ENCODE results near the gene DSTN. TPM values are rescaled to one million over a fixed set of nuclear protein-coding genes. Genes with fewer than 3 reads are reported as not detected.

DSTN gene
- 60.7 TPM for total RNA-seq
- polyA plus RNA-seq, result 310 TPM
- long read RNA-seq, donor 1, partial matches to known transcripts, result 0 of 4 reads
- long read RNA-seq, donor 1, other reads (novel, unspliced or antisense), result 0 of 4 reads
- long read RNA-seq, donor 2, transcript DSTN-201 (4 exons, 3,617 nt), result major isoform, 77 of 93 reads
- long read RNA-seq, donor 2, partial matches to known transcripts, result 8 of 93 reads
- long read RNA-seq, donor 2, other reads (novel, unspliced or antisense), result 5 of 93 reads
- long read RNA-seq, donor 3, transcript DSTN-201 (4 exons, 3,617 nt), result major isoform, 56 of 82 reads
- long read RNA-seq, donor 3, partial matches to known transcripts, result 26 of 82 reads
- long read RNA-seq, donor 3, other reads (novel, unspliced or antisense), result 0 of 82 reads
- long read RNA-seq, donor 4, transcript DSTN-201 (4 exons, 3,617 nt), result major isoform, 31 of 52 reads
- long read RNA-seq, donor 4, partial matches to known transcripts, result 21 of 52 reads
- long read RNA-seq, donor 4, other reads (novel, unspliced or antisense), result 0 of 52 reads
- long read RNA-seq, donor 5, transcript DSTN-201 (4 exons, 3,617 nt), result major isoform, 104 of 168 reads
- long read RNA-seq, donor 5, partial matches to known transcripts, result 62 of 168 reads
- long read RNA-seq, donor 5, other reads (novel, unspliced or antisense), result 0 of 168 reads
- long read RNA-seq, donor 6, transcript DSTN-201 (4 exons, 3,617 nt), result major isoform, 68 of 81 reads
- long read RNA-seq, donor 6, partial matches to known transcripts, result 11 of 81 reads
- long read RNA-seq, donor 6, other reads (novel, unspliced or antisense), result 0 of 81 reads
- long read RNA-seq, donor 7, transcript DSTN-201 (4 exons, 3,617 nt), result major isoform, 71 of 90 reads
- long read RNA-seq, donor 7, partial matches to known transcripts, result 19 of 90 reads
- long read RNA-seq, donor 7, other reads (novel, unspliced or antisense), result 0 of 90 reads
- long read RNA-seq, donor 8, transcript DSTN-201 (4 exons, 3,617 nt), result major isoform, 32 of 78 reads
- long read RNA-seq, donor 8, partial matches to known transcripts, result 13 of 78 reads
- long read RNA-seq, donor 8, other reads (novel, unspliced or antisense), result 30 of 78 reads
- long read RNA-seq, donor 9, transcript DSTN-201 (4 exons, 3,617 nt), result major isoform, 35 of 43 reads
- long read RNA-seq, donor 9, partial matches to known transcripts, result 7 of 43 reads
- long read RNA-seq, donor 9, other reads (novel, unspliced or antisense), result 0 of 43 reads
- long read RNA-seq, donor 10, transcript DSTN-201 (4 exons, 3,617 nt), result major isoform, 52 of 74 reads
- long read RNA-seq, donor 10, partial matches to known transcripts, result 22 of 74 reads
- long read RNA-seq, donor 10, other reads (novel, unspliced or antisense), result 0 of 74 reads

DNA sequence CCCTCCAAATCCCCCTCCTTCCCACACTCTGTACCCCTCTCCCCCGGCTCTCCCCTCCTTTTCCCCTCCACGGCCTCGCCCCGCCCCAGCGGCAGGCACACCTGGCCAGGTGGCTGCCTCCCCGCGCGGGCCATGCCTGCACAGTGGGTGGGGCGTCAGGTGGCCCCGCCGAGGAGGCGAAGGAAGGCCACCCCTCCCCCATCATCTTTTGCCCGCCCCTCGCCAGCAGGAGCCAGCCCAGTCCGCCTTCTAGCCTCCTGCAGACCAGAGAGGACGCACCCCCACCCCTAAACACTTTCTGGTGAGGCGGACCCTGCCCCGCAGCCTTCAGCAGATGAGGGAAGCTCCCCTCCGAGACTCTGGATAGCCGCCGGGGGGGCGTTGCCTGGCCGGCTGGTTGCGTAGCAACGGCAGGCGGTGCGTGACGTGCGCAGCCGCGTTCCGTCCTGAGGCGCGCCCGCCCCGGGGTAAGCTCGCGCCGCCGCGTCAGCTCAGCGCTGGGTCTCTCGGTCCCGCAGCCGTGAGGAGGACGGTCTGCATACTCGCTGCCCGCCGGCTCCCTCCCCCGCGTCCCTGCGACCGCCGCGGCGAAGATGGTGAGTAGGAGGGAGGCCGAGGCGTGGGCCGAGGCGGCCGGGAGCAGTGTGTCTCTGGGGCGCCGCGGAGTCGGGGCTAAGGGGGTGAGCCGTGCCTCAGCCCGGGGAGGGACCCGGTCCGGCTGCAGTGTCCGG lies at the start of gene DSTN:
DSTN (plus strand) TSS at position 460 of the 731 bp plus-strand sequence; CDS start at position 594, 134 bp downstream.
- peak; percentile 48 to 92 (median 79) for DNase-seq (ENCODE audit: low read depth in 6 of 9, low spot score in 9 of 9)
- Histone ChIP-seq H3K27me3 (ENCODE audit: control insufficient read depth in 2 of 2, insufficient read depth in 1 of 2, low read length in 1 of 2) (peaks cover 15 to 23% of the 10 kb centered on the region in 2 donors), H3K4me3 (ENCODE audit: low read length in 2 of 2) (peak within 1 kb of the TSS; percentile 68 to 87), H3K9me3 (ENCODE audit: control insufficient read depth in 2 of 2, insufficient read depth in 1 of 2, low read length in 1 of 2) (no peaks in the 10 kb centered on the region), H3K4me1 (ENCODE audit: control insufficient read depth in 2 of 2, insufficient read depth in 2 of 2, low read length in 2 of 2) (peaks cover 2 to 14% of the 10 kb centered on the region in 2 donors), H3K36me3 (ENCODE audit: control insufficient read depth in 2 of 2, insufficient read depth in 2 of 2, low read length in 1 of 2) (no peaks in the 10 kb centered on the region), H3K27ac (ENCODE audit: low read depth in 1 of 2, low read length in 1 of 2) (peak within 1 kb of the TSS; percentile 77 to 83)
- WGBS, result under 1% methylated on average over 70 of the region's 70 CpGs

DNA sequence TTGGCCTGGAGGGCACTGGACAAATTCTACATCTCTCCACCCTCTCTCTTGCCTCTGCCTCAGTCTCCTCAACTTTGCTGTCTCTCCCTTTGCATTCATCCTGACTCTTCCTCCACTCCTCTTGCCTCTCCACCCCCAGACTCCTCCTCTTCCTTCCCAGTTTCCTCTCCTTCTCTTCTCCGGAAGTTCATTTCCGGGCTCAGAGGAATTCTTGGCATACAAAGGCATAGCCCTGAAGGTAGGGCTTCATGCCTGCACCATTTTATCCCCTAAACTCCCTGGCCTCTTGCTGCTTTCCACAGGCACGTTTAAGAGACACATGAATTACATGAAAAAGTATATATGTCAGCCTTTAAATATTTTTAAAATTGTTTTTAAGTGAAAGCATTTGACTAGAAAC lies 49.3 kb upstream of the DSTN start:
- no peak overlapping the region for H3K4me3 ChIP-seq (ENCODE audit: low read length in 2 of 2)
- H3K27me3 ChIP-seq (ENCODE audit: control insufficient read depth in 2 of 2, insufficient read depth in 1 of 2, low read length in 1 of 2), result no peaks in the 10 kb centered on the region
- H3K9me3 ChIP-seq (ENCODE audit: control insufficient read depth in 2 of 2, insufficient read depth in 1 of 2, low read length in 1 of 2), result no peaks in the 10 kb centered on the region
- 55% methylated on average over 3 of the region's 3 CpGs for WGBS
- no peaks in the 10 kb centered on the region for H3K4me1 ChIP-seq (ENCODE audit: control insufficient read depth in 2 of 2, insufficient read depth in 2 of 2, low read length in 2 of 2)
- no peaks in the 10 kb centered on the region for H3K36me3 ChIP-seq (ENCODE audit: control insufficient read depth in 2 of 2, insufficient read depth in 2 of 2, low read length in 1 of 2)
- DNase-seq (ENCODE audit: low read depth in 6 of 9, low spot score in 9 of 9), result no peak
- no peak overlapping the region for H3K27ac ChIP-seq (ENCODE audit: low read depth in 1 of 2, low read length in 1 of 2)

DNA sequence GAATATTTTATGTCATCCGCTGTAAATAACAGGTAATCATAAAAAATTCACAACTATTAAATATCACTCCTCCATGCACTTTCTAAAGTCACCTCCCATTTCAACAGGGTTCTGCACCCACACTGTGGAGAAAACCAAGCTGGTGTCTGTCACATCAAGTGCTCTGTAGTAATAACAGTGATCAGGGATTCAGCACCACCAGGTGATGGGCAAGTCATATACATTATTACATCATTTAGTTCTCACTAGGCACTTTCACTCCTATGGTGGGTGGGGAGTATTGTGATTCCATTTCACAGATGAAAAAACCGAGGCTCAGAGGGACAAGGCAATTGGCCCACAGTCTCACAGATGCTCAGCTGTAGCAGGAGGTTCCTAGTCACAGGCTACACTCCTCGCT lies 47.3 kb upstream of the DSTN start:
- WGBS, result 90% methylated on average over 3 of the region's 3 CpGs
- H3K27ac ChIP-seq (ENCODE audit: low read depth in 1 of 2, low read length in 1 of 2), result no peak overlapping the region
- no peaks in the 10 kb centered on the region for H3K4me1 ChIP-seq (ENCODE audit: control insufficient read depth in 2 of 2, insufficient read depth in 2 of 2, low read length in 2 of 2)
- no peaks in the 10 kb centered on the region for H3K36me3 ChIP-seq (ENCODE audit: control insufficient read depth in 2 of 2, insufficient read depth in 2 of 2, low read length in 1 of 2)
- no peak for DNase-seq (ENCODE audit: low read depth in 6 of 9, low spot score in 9 of 9)
- no peaks in the 10 kb centered on the region for H3K9me3 ChIP-seq (ENCODE audit: control insufficient read depth in 2 of 2, insufficient read depth in 1 of 2, low read length in 1 of 2)
- no peak overlapping the region for H3K4me3 ChIP-seq (ENCODE audit: low read length in 2 of 2)
- H3K27me3 ChIP-seq (ENCODE audit: control insufficient read depth in 2 of 2, insufficient read depth in 1 of 2, low read length in 1 of 2), result no peaks in the 10 kb centered on the region

DNA sequence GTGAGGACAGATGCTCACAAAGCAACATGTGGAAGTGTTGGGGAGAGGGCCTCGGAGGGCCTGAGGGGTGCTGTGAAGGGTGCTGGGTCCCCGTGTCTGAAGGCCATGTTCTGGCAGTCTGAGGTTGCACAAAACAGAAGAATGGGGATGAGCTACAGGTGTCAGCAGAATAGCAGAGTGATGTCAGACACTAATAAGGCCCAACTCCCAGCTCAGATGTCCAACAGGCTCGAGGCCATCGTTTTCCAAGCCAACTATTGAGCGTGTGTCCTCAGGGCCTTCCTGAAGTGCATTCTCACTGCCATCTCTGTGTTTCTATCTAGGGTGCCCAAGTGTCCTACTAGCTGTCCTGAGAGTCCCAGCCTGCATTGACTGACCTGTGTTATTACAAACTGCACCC lies 46.5 kb upstream of the DSTN start:
- 91% methylated on average over 5 of the region's 5 CpGs for WGBS
- Histone ChIP-seq H3K9me3 (ENCODE audit: control insufficient read depth in 2 of 2, insufficient read depth in 1 of 2, low read length in 1 of 2) (no peaks in the 10 kb centered on the region), H3K27ac (ENCODE audit: low read depth in 1 of 2, low read length in 1 of 2) (no peak overlapping the region), H3K36me3 (ENCODE audit: control insufficient read depth in 2 of 2, insufficient read depth in 2 of 2, low read length in 1 of 2) (no peaks in the 10 kb centered on the region), H3K4me1 (ENCODE audit: control insufficient read depth in 2 of 2, insufficient read depth in 2 of 2, low read length in 2 of 2) (no peaks in the 10 kb centered on the region), H3K27me3 (ENCODE audit: control insufficient read depth in 2 of 2, insufficient read depth in 1 of 2, low read length in 1 of 2) (no peaks in the 10 kb centered on the region), H3K4me3 (ENCODE audit: low read length in 2 of 2) (no peak overlapping the region)
- no peak for DNase-seq (ENCODE audit: low read depth in 6 of 9, low spot score in 9 of 9)

DNA sequence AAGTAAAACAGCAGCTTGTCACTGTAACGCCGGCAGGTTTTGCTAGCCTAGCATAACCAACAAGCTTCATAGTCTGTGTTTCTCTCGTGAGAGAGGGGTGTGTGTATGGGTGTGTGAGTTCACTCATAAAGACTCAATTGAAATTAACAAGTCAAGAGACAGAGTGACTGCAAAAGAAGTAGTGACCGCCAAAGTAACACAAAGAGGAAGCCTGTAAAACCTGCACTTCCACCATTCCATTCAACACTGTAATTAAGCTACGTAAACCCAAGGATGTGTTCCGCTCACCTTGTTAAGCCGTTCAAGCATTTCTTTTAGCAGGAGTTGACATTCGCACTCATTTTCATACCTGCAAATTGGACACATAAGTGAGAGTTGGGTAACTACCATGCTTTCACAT lies 45.3 kb upstream of the DSTN start:
- Histone ChIP-seq H3K27me3 (ENCODE audit: control insufficient read depth in 2 of 2, insufficient read depth in 1 of 2, low read length in 1 of 2) (peaks cover 0 to 2% of the 10 kb centered on the region in 2 donors), H3K27ac (ENCODE audit: low read depth in 1 of 2, low read length in 1 of 2) (no peak overlapping the region), H3K36me3 (ENCODE audit: control insufficient read depth in 2 of 2, insufficient read depth in 2 of 2, low read length in 1 of 2) (no peaks in the 10 kb centered on the region), H3K4me1 (ENCODE audit: control insufficient read depth in 2 of 2, insufficient read depth in 2 of 2, low read length in 2 of 2) (no peaks in the 10 kb centered on the region), H3K9me3 (ENCODE audit: control insufficient read depth in 2 of 2, insufficient read depth in 1 of 2, low read length in 1 of 2) (peaks cover 0 to under 1% of the 10 kb centered on the region in 2 donors), H3K4me3 (ENCODE audit: low read length in 2 of 2) (no peak overlapping the region)
- 94% methylated on average over 8 of the region's 8 CpGs for WGBS
- no peak for DNase-seq (ENCODE audit: low read depth in 6 of 9, low spot score in 9 of 9)

DNA sequence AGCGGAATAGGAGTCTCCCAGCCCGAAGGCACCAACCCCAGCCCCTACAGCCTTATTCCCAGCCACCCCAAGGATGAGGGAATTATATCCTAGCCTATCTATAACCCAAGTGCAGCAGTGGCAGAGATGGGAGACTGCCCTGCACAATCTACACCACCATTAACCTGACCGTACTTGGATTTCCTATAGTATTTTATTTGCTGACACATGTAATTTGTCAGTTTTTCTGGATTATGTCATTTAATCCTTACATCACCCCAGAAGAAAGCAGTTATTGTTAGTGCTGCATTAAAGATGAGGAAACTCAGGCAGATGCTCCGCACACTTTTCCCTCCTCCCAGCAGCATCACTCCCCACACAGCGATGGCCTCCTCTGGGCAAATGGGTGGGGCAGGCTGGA lies 44.7 kb upstream of the DSTN start:
- WGBS, result 97% methylated on average over 5 of the region's 5 CpGs

DNA sequence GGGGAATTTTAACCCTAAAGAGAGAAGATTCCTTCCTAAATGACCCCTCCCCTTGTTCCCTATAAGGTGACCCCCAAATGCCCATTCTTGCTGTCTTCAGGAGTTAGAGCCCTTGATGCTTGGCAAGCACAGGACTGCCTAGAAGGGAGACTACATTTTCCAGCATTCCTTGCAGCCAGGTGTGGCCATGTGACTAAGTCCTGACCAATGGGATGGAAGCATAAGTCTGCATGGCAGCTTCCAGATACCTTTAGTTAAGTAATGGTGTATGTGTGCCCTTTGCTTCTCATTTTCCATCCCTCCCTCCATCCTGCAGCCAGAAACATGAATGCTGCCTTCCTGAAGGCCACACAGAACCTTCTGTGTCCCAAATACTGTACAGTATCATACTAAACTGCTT lies 44.2 kb upstream of the DSTN start:
- Histone ChIP-seq H3K9me3 (ENCODE audit: control insufficient read depth in 2 of 2, insufficient read depth in 1 of 2, low read length in 1 of 2) (peaks cover 0 to 1% of the 10 kb centered on the region in 2 donors), H3K27ac (ENCODE audit: low read depth in 1 of 2, low read length in 1 of 2) (no peak overlapping the region), H3K36me3 (ENCODE audit: control insufficient read depth in 2 of 2, insufficient read depth in 2 of 2, low read length in 1 of 2) (no peaks in the 10 kb centered on the region), H3K27me3 (ENCODE audit: control insufficient read depth in 2 of 2, insufficient read depth in 1 of 2, low read length in 1 of 2) (peaks cover 6% of the 10 kb centered on the region in 2 donors), H3K4me1 (ENCODE audit: control insufficient read depth in 2 of 2, insufficient read depth in 2 of 2, low read length in 2 of 2) (no peaks in the 10 kb centered on the region), H3K4me3 (ENCODE audit: low read length in 2 of 2) (no peak overlapping the region)
- peak in 3 of 9 donors; percentile 25 to 57 (median 40) for DNase-seq (ENCODE audit: low read depth in 6 of 9, low spot score in 9 of 9)

More for the DNA sequence above, 44.7 kb upstream of the DSTN start:
- Histone ChIP-seq H3K27ac (ENCODE audit: low read depth in 1 of 2, low read length in 1 of 2) (no peak overlapping the region), H3K4me3 (ENCODE audit: low read length in 2 of 2) (no peak overlapping the region), H3K27me3 (ENCODE audit: control insufficient read depth in 2 of 2, insufficient read depth in 1 of 2, low read length in 1 of 2) (peaks cover 3 to 4% of the 10 kb centered on the region in 2 donors), H3K9me3 (ENCODE audit: control insufficient read depth in 2 of 2, insufficient read depth in 1 of 2, low read length in 1 of 2) (peaks cover 0 to 1% of the 10 kb centered on the region in 2 donors), H3K4me1 (ENCODE audit: control insufficient read depth in 2 of 2, insufficient read depth in 2 of 2, low read length in 2 of 2) (no peaks in the 10 kb centered on the region), H3K36me3 (ENCODE audit: control insufficient read depth in 2 of 2, insufficient read depth in 2 of 2, low read length in 1 of 2) (no peaks in the 10 kb centered on the region)
- DNase-seq (ENCODE audit: low read depth in 6 of 9, low spot score in 9 of 9), result no peak

DNA sequence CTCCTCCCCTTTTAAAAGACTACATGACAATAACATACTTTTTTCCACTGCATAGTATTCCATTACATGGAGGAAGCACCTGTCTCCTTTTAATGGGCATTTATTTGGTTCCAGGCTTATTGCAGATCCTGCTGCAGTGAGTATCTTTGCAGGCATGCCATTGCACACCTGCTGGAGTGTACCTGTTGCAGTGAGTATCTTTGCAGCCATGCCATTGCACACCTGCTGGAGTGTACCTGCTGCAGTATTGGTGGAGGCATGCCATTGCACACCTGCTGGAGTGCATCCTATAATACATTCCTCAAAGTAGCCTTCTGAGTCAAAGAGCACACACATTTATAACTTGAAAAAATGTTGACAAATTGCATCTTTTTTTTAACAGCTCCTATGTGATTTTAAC lies 40.3 kb upstream of the DSTN start:
- DNase-seq (ENCODE audit: low read depth in 6 of 9, low spot score in 9 of 9), result no peak
- Histone ChIP-seq H3K4me3 (ENCODE audit: low read length in 2 of 2) (no peak overlapping the region), H3K9me3 (ENCODE audit: control insufficient read depth in 2 of 2, insufficient read depth in 1 of 2, low read length in 1 of 2) (peaks cover 0 to 1% of the 10 kb centered on the region in 2 donors), H3K36me3 (ENCODE audit: control insufficient read depth in 2 of 2, insufficient read depth in 2 of 2, low read length in 1 of 2) (no peaks in the 10 kb centered on the region), H3K27me3 (ENCODE audit: control insufficient read depth in 2 of 2, insufficient read depth in 1 of 2, low read length in 1 of 2) (peaks cover 11 to 14% of the 10 kb centered on the region in 2 donors), H3K27ac (ENCODE audit: low read depth in 1 of 2, low read length in 1 of 2) (no peak overlapping the region), H3K4me1 (ENCODE audit: control insufficient read depth in 2 of 2, insufficient read depth in 2 of 2, low read length in 2 of 2) (peaks cover 6 to 9% of the 10 kb centered on the region in 2 donors)

Data from thymus (tissue), 14 donors.